ENCODE data around the gene GPR3.

Gene GPR3

GRCh38 chr1:27410709-27411108 is 18.3 kb downstream of the GPR3 start:
- no peak overlapping the region for H3K4me3 ChIP-seq (ENCODE audit: low read length)
- DNase-seq (ENCODE audit: low read depth), result no peak
- TF ChIP-seq CTCF (conservative IDR thresholded peaks at IDR 0.05; ENCODE audit: low read length), result no peak

GRCh38 chr1:27412502-27412901 is 20.1 kb downstream of the GPR3 start:
- TF ChIP-seq CTCF (conservative IDR thresholded peaks at IDR 0.05; ENCODE audit: low read length), result no peak
- DNase-seq (ENCODE audit: low read depth), result no peak
- no peak overlapping the region for H3K4me3 ChIP-seq (ENCODE audit: low read length)

- no peak overlapping the region for H3K4me3 ChIP-seq (ENCODE audit: low read length)
- TF ChIP-seq CTCF (conservative IDR thresholded peaks at IDR 0.05; ENCODE audit: low read length), result no peak
- no peak for DNase-seq (ENCODE audit: low read depth)
These were observed 20.6 kb downstream of the GPR3 start for GRCh38 chr1:27413004-27413403.

- TF ChIP-seq CTCF (conservative IDR thresholded peaks at IDR 0.05; ENCODE audit: low read length), result no peak
- H3K4me3 ChIP-seq (ENCODE audit: low read length), result no peak overlapping the region
- DNase-seq (ENCODE audit: low read depth), result no peak
These were observed 21.7 kb downstream of the GPR3 start for GRCh38 chr1:27414091-27414490.

GRCh38 chr1:27416387-27417111 is 24.1 kb downstream of the GPR3 start:
- DNase-seq (ENCODE audit: low read depth), result peak; percentile 78
- no peak overlapping the region for H3K4me3 ChIP-seq (ENCODE audit: low read length)
- TF ChIP-seq CTCF (conservative IDR thresholded peaks at IDR 0.05; ENCODE audit: low read length), result peak; percentile 89

- DNase-seq (ENCODE audit: low read depth), result no peak
- no peak overlapping the region for H3K4me3 ChIP-seq (ENCODE audit: low read length)
- TF ChIP-seq CTCF (conservative IDR thresholded peaks at IDR 0.05; ENCODE audit: low read length), result no peak
These were observed 25.3 kb downstream of the GPR3 start for GRCh38 chr1:27417713-27418112.
